Testis (tissue), 3 donors: ENCODE data around the gene MPPED1. TPM values are rescaled to one million over a fixed set of nuclear protein-coding genes. Genes with fewer than 3 reads are reported as not detected.

Experiments used
- DNase-seq: peaks from one replicate; pipeline ENCODE4 v3.0.0-alpha.2; 2019
- H3K27ac ChIP-seq, 2 donors: fragments of 200-600 bp; sonication (generic); one replicate each; pipeline ENCODE4 v1.5.1; 2019
- H3K27me3 ChIP-seq: fragments of 200-600 bp; sonication (generic); one replicate; pipeline ENCODE4 v1.5.1; 2019
- H3K36me3 ChIP-seq: fragments of 200-600 bp; sonication (generic); one replicate; pipeline ENCODE4 v1.5.1; 2017; ENCODE audit warnings: low read depth; ENCODE audit errors: missing control alignments
- H3K4me1 ChIP-seq: fragments of 200-600 bp; sonication (generic); one replicate; pipeline ENCODE4 v1.5.1; 2019
- H3K4me3 ChIP-seq, 2 donors: fragments of 200-600 bp; sonication (generic); one replicate each; pipeline ENCODE4 v1.5.1; 2017 to 2019
- H3K9me3 ChIP-seq: fragments of 200-600 bp; sonication (generic); one replicate; pipeline ENCODE4 v1.5.1; 2017
- CTCF ChIP-seq, 3 experiments: fragments of 450-650 bp in 2 of 3; fragments of 200-600 bp in 1 of 3; sonication (generic) in 1 of 3; IDR thresholded peaks; one replicate each; pipeline ENCODE4 v1.5.1; 2016 to 2019; ENCODE audit warnings: antibody characterized with exemption in 3 of 3, mild to moderate bottlenecking in 2 of 3, moderate library complexity in 1 of 3
- POLR2A ChIP-seq: fragments of 450-650 bp; IDR thresholded peaks from one replicate; pipeline ENCODE4 v1.6.1; 2017; ENCODE audit warnings: antibody characterized with exemption, mild to moderate bottlenecking, moderate library complexity
- WGBS, 2 donors: methylation state at CpG; one replicate each; pipeline ENCODE4 v1.1.5; 2018; 5-methylcytosine and 5-hydroxymethylcytosine counted together
- intact Hi-C: fragments of 100-400 bp; cut with DNase I; formaldehyde crosslinking; loops from one replicate; pipeline ENCODE4 v1.15.1; 2023; ENCODE audit warnings: low total_unique reads
- polyA plus RNA-seq: library from polyadenylated mRNA; stranded (reverse); fragments of 350-450 nt; fragmentation: Illumina TruSeq; extraction: RNeasy Lipid Tissue Mini Kit (QIAGEN cat#74804); gene quantifications from one replicate; pipeline ENCODE4 v1.2.3, GENCODE V29; 2014; ENCODE audit warnings: low read depth, low replicate concordance; ENCODE audit not compliant: insufficient read depth
- total RNA-seq, 2 donors: library from RNA; depleted of rRNA; stranded (reverse); fragments of >200 nt; gene quantifications; one replicate each; pipeline ENCODE4 v1.2.3, GENCODE V29; 2016

The MPPED1 gene
- total and polyA plus RNA-seq, 3 donors from 2014 or later: 1.3 to 5.9 (median 4.1) TPM

- Histone ChIP-seq H3K27ac (no peak overlapping the region), H3K36me3 (no peaks in the 10 kb centered on the region), H3K4me1 (no peaks in the 10 kb centered on the region), H3K9me3 (no peaks in the 10 kb centered on the region), H3K4me3 (no peak overlapping the region), H3K27me3 (no peaks in the 10 kb centered on the region)
- intact Hi-C loops: no loop called here
- TF ChIP-seq POLR2A: no peak
- TF ChIP-seq CTCF (IDR thresholded peaks at IDR 0.05): no peak
- WGBS, 2 donors: 60 to 86% methylated on average over 3 to 9 of the region's 9 CpGs
- DNase-seq: no peak
These were observed 98.7 kb downstream of the MPPED1 start for GRCh38 chr22:43510281-43511070.

- H3K27ac ChIP-seq: no peak overlapping the region
- WGBS, 2 donors: 84 to 90% methylated on average over 9 to 16 of the region's 16 CpGs
- intact Hi-C loops: no loop called here
These were observed 99.6 kb downstream of the MPPED1 start for GRCh38 chr22:43511276-43511910.

GRCh38 chr22:43512279-43512678 lies 100.5 kb downstream of the MPPED1 start:
- no peak for DNase-seq
- TF ChIP-seq POLR2A (no peak), CTCF (IDR thresholded peaks at IDR 0.05) (no peak)
- no peak overlapping the region for H3K4me3 ChIP-seq
- no peak overlapping the region for H3K27ac ChIP-seq
- no peaks in the 10 kb centered on the region for H3K4me1 ChIP-seq
- H3K9me3 ChIP-seq: no peaks in the 10 kb centered on the region
- H3K27me3 ChIP-seq: no peaks in the 10 kb centered on the region
- intact Hi-C loops: no loop called here
- no peaks in the 10 kb centered on the region for H3K36me3 ChIP-seq
- WGBS, 2 donors: 83 to 86% methylated on average over 8 of the region's 8 CpGs

More at GRCh38 chr22:43511276-43511910, 99.6 kb downstream of the MPPED1 start:
- no peak for DNase-seq
- H3K9me3 ChIP-seq: no peaks in the 10 kb centered on the region
- no peak overlapping the region for H3K4me3 ChIP-seq
- H3K36me3 ChIP-seq: no peaks in the 10 kb centered on the region
- TF ChIP-seq CTCF (IDR thresholded peaks at IDR 0.05) (no peak), POLR2A (no peak)
- no peaks in the 10 kb centered on the region for H3K4me1 ChIP-seq
- H3K27me3 ChIP-seq: no peaks in the 10 kb centered on the region

- WGBS, 2 donors: 86 to 89% methylated on average over 31 of the region's 31 CpGs
- intact Hi-C loops: no loop called here
- H3K27me3 ChIP-seq: no peaks in the 10 kb centered on the region
These were observed 102.8 kb downstream of the MPPED1 start for GRCh38 chr22:43514476-43515157.

More at GRCh38 chr22:43514476-43515157, 102.8 kb downstream of the MPPED1 start:
- no peaks in the 10 kb centered on the region for H3K36me3 ChIP-seq
- no peaks in the 10 kb centered on the region for H3K4me1 ChIP-seq
- TF ChIP-seq POLR2A: no peak
- no peak for TF ChIP-seq CTCF (IDR thresholded peaks at IDR 0.05)
- H3K9me3 ChIP-seq: no peaks in the 10 kb centered on the region
- no peak overlapping the region for H3K4me3 ChIP-seq
- DNase-seq: no peak
- H3K27ac ChIP-seq: no peak overlapping the region
